Activated CD8-positive, alpha-beta T cell treated with anti-CD3 and anti-CD28 coated beads for 36 hours (primary cell): Measurements from ENCODE around the gene ABCC9. TPM values are rescaled to one million over a fixed set of nuclear protein-coding genes. Genes with fewer than 3 reads are reported as not detected.

Experiments
- ATAC-seq: fragments of 200-7000 bp; cut with Tn5 transposase; one replicate; pipeline ENCODE4 v1.10.0; 2021; ENCODE audit warnings: mild to moderate bottlenecking, moderate library complexity
- CTCF ChIA-PET: fragments of 350-600 bp; sonication (Branson Sonifier 250); formaldehyde crosslinking; loops from one replicate; lab custom pipeline; 2021; ENCODE audit warnings: antibody characterized with exemption; lab: Charles Lee
- POLR2A ChIA-PET: fragments of 350-600 bp; sonication (Branson Sonifier 250); formaldehyde crosslinking; loops from one replicate; lab custom pipeline; 2021; ENCODE audit warnings: antibody characterized with exemption; lab: Charles Lee
- DNase-seq: peaks from one replicate; pipeline ENCODE4 v3.0.0-alpha.2; 2020
- H3K27ac Mint-ChIP-seq: one replicate; pipeline ENCODE4 v1.8.0; 2021; ENCODE audit warnings: mild to moderate bottlenecking, mixed read lengths
- H3K27me3 Mint-ChIP-seq: one replicate; pipeline ENCODE4 v1.8.0; 2021; ENCODE audit warnings: mixed read lengths
- H3K36me3 Mint-ChIP-seq: one replicate; pipeline ENCODE4 v1.8.0; 2021; ENCODE audit warnings: low read depth, mixed read lengths
- H3K4me1 Mint-ChIP-seq: one replicate; pipeline ENCODE4 v1.8.0; 2021; ENCODE audit warnings: low read depth, mixed read lengths
- H3K4me3 Mint-ChIP-seq: one replicate; pipeline ENCODE4 v1.8.0; 2021; ENCODE audit warnings: mild to moderate bottlenecking, moderate library complexity, mixed read lengths
- H3K9me3 Mint-ChIP-seq: one replicate; pipeline ENCODE4 v1.8.0; 2021; ENCODE audit warnings: mixed read lengths
- intact Hi-C: fragments of 100-400 bp; cut with micrococcal nuclease; formaldehyde crosslinking; loops from one replicate; pipeline ENCODE4 v1.10.0; 2022
- total RNA-seq, 2 experiments: library from RNA; stranded (reverse); gene quantifications; one replicate each; pipeline ENCODE4 v1.2.3, GENCODE V29; 2021
- TF ChIP-seq, protein P1 (sequence below): fragments of 200-600 bp; IDR thresholded peaks from one replicate; pipeline ENCODE4 v1.8.0; 2022; ENCODE audit warnings: antibody characterized with exemption, mild to moderate bottlenecking

The ABCC9 gene
- total RNA-seq, 2 experiments from 2014 or later: not detected

DNA sequence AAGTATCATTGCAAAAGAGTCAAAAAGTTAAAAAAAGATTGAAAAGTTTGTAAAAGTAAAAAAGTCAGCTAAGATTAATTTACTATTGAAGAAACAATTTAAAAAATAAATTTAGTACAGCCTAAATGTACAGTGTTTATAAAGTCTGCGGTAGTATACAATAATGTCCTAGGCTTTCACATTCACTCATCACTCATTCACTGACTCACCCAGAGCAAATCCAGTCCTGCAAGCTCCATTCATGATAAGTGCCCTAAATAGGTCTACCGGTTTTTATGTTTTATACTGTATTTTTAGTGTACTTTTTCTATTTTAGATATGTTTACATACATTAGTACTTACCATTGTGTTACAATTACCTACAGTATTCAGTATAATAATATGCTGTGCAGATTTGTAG, 43.9 kb upstream of the ABCC9 start:
- Mint-ChIP-seq H3K9me3 (no peaks in the 10 kb centered on the region), H3K27ac (no peak overlapping the region), H3K4me3 (no peak overlapping the region), H3K27me3 (peaks cover 14% of the 10 kb centered on the region), H3K4me1 (no peaks in the 10 kb centered on the region), H3K36me3 (no peaks in the 10 kb centered on the region)
- ATAC-seq: no peak
- ChIA-PET POLR2A (no interaction called here), CTCF (interaction anchor here (1.0 to 1.2 kb wide), 2 partner anchors 26 to 277 kb away, joined by 3 read pairs; no protein-coding TSS in a partner anchor)
- TF ChIP-seq, protein P1, sequence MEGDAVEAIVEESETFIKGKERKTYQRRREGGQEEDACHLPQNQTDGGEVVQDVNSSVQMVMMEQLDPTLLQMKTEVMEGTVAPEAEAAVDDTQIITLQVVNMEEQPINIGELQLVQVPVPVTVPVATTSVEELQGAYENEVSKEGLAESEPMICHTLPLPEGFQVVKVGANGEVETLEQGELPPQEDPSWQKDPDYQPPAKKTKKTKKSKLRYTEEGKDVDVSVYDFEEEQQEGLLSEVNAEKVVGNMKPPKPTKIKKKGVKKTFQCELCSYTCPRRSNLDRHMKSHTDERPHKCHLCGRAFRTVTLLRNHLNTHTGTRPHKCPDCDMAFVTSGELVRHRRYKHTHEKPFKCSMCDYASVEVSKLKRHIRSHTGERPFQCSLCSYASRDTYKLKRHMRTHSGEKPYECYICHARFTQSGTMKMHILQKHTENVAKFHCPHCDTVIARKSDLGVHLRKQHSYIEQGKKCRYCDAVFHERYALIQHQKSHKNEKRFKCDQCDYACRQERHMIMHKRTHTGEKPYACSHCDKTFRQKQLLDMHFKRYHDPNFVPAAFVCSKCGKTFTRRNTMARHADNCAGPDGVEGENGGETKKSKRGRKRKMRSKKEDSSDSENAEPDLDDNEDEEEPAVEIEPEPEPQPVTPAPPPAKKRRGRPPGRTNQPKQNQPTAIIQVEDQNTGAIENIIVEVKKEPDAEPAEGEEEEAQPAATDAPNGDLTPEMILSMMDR: no peak
- DNase-seq: no peak
- intact Hi-C loops: no loop called here

DNA sequence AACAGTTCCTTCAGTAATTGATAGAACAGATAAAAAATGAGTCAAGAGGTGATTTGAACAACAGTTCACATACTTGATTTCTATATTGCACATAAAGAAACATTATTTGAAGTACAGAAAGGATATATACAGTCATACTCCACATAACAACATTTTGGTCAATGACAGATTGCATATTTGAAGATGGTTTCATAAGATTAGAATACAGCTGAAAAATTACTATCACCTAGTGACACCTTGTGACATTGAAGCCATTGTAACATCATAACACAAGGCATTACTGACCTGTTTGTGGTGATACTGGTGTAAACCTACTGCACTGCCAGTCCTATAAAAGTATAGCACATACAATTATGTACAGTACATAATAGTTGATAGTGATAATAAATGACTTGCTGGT, 43.1 kb upstream of the ABCC9 start:
- H3K27me3 Mint-ChIP-seq: peaks cover 15% of the 10 kb centered on the region
- ATAC-seq (no peak), DNase-seq (no peak)
- CTCF ChIA-PET: interaction anchor here (1.0 to 1.2 kb wide), 2 partner anchors 26 to 276 kb away, joined by 3 read pairs; no protein-coding TSS in a partner anchor
- intact Hi-C loops: no loop called here
- POLR2A ChIA-PET: no interaction called here
- H3K36me3 Mint-ChIP-seq: no peaks in the 10 kb centered on the region
- TF ChIP-seq, protein P1: no peak
- no peaks in the 10 kb centered on the region for H3K9me3 Mint-ChIP-seq
- no peaks in the 10 kb centered on the region for H3K4me1 Mint-ChIP-seq
- no peak overlapping the region for H3K27ac Mint-ChIP-seq
- H3K4me3 Mint-ChIP-seq: no peak overlapping the region

DNA sequence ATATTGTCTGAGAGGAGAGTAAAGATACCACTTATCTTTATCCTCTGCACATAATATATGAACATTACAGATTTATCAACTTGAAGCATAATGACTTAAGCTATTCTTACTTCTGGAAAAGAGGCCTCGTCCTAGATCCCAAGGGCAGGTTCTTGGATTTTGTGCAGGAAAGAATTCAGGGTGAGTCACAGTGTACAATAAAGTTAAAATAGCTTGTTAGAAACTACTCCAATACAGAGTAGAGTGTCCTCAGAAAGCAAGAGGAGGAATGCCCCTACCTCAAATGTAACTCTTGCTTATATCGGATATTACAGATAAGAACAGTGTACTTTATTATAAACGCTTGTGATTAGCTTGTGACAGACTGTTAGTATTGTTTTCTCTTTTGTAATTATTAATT, 41.9 kb upstream of the ABCC9 start:
- TF ChIP-seq, protein P1: no peak
- peaks cover 19% of the 10 kb centered on the region for H3K27me3 Mint-ChIP-seq
- CTCF ChIA-PET: interaction anchor here (1.5 kb wide), 1 partner anchor 285 kb away, joined by 5 read pairs; no protein-coding TSS in a partner anchor
- no peaks in the 10 kb centered on the region for H3K36me3 Mint-ChIP-seq
- intact Hi-C loops: no loop called here
- H3K4me3 Mint-ChIP-seq: no peak overlapping the region
- no peaks in the 10 kb centered on the region for H3K4me1 Mint-ChIP-seq
- no peak for DNase-seq
- no peaks in the 10 kb centered on the region for H3K9me3 Mint-ChIP-seq
- POLR2A ChIA-PET: no interaction called here
- no peak for ATAC-seq
- H3K27ac Mint-ChIP-seq: no peak overlapping the region

DNA sequence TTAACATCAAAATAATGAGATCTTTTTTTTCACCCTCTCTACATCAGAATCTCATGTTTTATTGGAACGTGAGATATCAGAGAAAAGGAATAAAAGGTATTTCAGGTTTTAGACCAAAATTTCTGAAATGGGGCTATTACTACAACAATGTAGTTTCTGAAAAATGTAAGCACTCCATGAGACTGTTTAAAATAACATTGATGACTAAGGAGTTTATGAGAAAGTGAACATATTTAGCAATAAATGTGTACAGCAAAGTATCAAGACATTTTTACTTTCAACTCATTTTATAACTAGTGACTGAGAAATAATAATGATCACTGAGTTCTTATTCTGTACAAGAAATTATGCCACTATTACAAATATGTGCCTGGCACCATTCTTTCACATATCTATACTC, 39.3 kb upstream of the ABCC9 start:
- intact Hi-C loops: no loop called here
- TF ChIP-seq, protein P1: no peak
- DNase-seq (no peak), ATAC-seq (no peak)
- POLR2A ChIA-PET: no interaction called here
- no peaks in the 10 kb centered on the region for H3K36me3 Mint-ChIP-seq
- CTCF ChIA-PET: interaction anchor here (0.8 kb wide), 1 partner anchor 40 kb away, joined by 3 read pairs; no protein-coding TSS in a partner anchor
- no peak overlapping the region for H3K27ac Mint-ChIP-seq
- no peaks in the 10 kb centered on the region for H3K9me3 Mint-ChIP-seq
- peaks cover 12% of the 10 kb centered on the region for H3K27me3 Mint-ChIP-seq
- H3K4me1 Mint-ChIP-seq: no peaks in the 10 kb centered on the region
- no peak overlapping the region for H3K4me3 Mint-ChIP-seq

DNA sequence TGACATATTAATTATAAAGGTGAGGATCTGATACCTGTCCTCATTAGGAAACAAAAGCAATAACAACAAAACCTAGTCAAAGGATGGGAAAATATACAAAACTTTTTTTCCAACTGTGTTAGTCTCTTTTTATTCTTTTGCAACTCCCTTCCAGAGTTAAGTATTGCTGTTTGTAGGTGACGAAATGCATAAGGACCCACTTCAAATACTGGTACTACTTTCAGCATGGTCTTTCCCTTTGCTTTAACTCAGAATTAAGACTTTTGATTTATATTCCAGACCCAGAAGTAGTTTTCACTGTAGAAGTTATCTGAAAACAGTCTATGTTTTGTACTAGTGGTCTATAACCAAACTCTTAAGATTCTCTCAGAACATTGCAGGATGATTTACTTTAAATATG, 34.1 kb upstream of the ABCC9 start:
- H3K27me3 Mint-ChIP-seq: peaks cover 10% of the 10 kb centered on the region
- POLR2A ChIA-PET: no interaction called here
- DNase-seq (no peak), ATAC-seq (no peak)
- no peaks in the 10 kb centered on the region for H3K4me1 Mint-ChIP-seq
- no peaks in the 10 kb centered on the region for H3K9me3 Mint-ChIP-seq
- TF ChIP-seq, protein P1: no peak
- no peak overlapping the region for H3K4me3 Mint-ChIP-seq
- no peaks in the 10 kb centered on the region for H3K36me3 Mint-ChIP-seq
- no peak overlapping the region for H3K27ac Mint-ChIP-seq
- CTCF ChIA-PET: no interaction called here
- intact Hi-C loops: no loop called here
